GM18907 (cell line): ENCODE results near the gene SPATS2L.

Source experiments
- ATAC-seq: cut with Tn5 transposase; IDR thresholded peaks from one replicate; pipeline ENCODE4 v1.9.1; 2021; ENCODE audit warnings: mild to moderate bottlenecking, moderate library complexity; ENCODE audit not compliant: unreplicated experiment

Gene SPATS2L

GRCh38 chr2:200438251-200438650, 131.8 kb downstream of the SPATS2L start:
- no peak for ATAC-seq

DNA sequence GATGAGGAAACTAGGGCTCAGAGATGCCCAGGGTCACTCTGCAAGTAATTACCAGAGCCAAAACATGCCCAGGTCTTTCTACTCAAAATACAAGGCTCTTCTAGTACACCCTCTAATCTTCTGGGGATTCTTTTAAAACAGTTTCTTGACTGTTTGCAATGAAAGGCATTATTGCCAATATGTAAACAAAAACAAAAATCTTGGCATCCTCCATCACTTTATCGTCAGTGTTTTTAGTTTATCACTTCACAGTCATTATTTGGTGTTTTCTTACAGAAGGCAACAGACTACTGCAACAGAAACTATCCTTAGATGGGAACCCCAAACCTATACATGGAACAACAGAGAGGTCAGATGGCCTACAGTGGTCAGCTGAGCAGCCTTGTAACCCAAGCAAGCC, 132.4 kb downstream of the SPATS2L start:
- ATAC-seq, result no peak

GRCh38 chr2:200439981-200440380, 133.5 kb downstream of the SPATS2L start:
- no peak for ATAC-seq

- ATAC-seq, result no peak
Observed at GRCh38 chr2:200442471-200442870, 136.0 kb downstream of the SPATS2L start.

DNA sequence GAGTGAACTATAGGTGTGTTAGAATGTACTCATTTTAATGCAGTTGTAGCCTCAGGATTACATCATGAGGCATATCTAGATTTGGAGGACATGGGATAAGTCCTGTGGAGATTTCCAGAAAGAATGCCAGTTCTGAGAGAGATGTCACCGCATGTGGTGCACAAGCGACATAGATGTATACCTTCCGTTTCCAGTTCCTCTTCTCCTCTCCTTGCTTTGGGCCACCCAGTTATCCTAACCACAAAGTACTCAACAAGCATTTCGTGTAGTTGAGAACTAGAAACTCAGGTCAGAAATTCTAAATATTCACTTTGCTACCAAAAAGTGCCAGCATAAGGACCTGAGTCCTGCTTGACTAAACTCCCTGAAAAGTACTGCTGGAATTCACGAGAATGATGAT, 136.9 kb downstream of the SPATS2L start:
- ATAC-seq, result no peak

- ATAC-seq, result no peak
Observed at GRCh38 chr2:200443916-200444315, 137.4 kb downstream of the SPATS2L start.

DNA sequence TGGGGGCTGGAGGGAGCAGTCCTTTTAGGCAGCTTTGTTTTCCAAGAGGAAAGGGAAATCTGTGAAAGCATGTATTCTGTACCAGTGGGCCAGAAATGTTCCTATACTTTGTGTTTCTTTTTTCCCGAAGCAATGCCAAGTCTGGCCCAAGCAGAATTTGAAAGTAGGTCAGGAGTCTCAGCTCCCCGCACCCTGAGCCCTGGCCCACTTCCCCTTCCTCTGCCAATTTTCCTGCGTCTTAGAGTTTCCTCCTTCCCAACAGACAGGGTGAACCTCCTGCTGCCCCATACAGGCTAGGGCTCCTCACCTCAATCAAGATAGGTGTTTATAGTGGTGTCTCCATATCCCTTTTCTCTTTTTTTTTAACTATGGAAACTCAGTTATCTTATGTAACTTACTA, 138.0 kb downstream of the SPATS2L start:
- no peak for ATAC-seq

GRCh38 chr2:200445284-200445683, 138.8 kb downstream of the SPATS2L start:
- no peak for ATAC-seq

GRCh38 chr2:200446612-200447011, 140.1 kb downstream of the SPATS2L start:
- ATAC-seq, result no peak

GRCh38 chr2:200447139-200447855, 140.8 kb downstream of the SPATS2L start:
- ATAC-seq, result no peak

GRCh38 chr2:200448455-200448854, 142.0 kb downstream of the SPATS2L start:
- ATAC-seq, result no peak

DNA sequence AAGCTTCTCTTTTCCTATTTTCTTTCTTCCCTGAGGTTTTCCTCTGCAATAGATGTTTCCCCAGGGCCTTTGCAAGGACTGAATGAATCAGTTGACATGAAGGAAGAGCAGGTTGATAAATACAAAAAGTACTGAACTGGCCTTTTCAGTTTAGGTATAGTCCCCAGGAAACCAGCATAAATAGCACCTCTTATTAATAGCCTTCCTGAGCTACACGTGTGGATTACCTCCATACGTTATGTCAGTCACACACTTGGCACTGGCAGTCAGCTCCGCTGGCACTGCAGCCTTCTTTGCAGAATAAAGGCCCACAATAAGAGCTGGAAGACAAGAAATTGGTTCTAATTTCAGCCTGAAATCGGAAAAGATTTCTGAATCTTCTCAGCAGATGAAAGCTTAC, 142.7 kb downstream of the SPATS2L start:
- no peak for ATAC-seq

GRCh38 chr2:200450288-200450687, 143.8 kb downstream of the SPATS2L start:
- ATAC-seq, result no peak

DNA sequence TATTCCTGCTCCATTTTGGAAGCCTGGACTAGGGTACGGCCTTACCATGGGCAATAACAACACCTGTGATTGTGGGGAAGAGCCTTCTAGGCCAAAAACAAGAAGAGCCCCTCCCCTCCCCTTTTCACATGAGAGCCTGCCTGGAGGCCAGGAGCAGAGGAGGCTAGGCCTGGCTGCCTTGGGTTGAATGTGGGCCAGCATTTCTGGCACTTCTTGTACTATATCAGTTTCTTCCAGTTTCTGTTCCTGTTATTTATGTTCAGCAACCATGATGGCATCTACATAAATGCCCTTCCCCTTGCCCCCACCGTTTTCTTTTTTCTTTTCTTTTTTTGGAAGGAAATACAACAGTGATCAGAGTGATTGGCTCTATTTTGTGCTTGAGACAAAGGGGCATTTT, 145.0 kb downstream of the SPATS2L start:
- ATAC-seq, result peak; percentile 27

- no peak for ATAC-seq
Observed at GRCh38 chr2:200452377-200452776, 145.9 kb downstream of the SPATS2L start.

DNA sequence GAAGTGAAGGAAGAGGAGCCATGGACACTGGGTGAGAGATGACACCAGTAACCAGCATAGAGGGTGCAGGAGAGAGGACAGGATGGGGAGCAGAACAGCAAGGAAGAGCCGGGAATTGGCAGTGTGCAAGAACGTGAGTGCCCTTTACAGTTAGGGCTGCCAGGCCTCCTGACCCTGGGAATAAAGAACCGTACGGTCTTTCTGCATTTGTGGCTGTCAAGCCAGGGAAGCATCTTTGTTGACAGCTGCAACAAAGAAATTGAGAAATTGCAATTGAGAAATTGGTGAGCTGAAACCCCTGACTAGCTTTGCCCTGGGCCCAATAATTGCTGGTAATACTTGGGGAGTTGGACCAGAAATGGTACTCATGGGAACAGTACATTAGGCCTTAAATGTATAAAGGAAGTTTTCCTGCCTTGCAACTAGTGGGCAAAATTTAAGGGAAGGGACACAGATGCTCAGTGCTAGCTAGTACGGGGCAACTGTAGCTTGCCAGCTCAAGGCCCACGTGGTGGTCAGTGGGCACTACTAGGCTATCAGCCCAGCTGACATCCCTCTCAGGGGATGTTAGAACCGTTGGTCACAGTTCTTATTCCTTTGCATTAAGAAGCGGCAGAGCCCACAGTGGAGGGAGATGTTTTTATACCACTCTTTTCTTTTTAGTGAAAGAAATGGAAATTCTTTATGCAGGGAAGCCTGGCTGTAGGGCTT, 146.8 kb downstream of the SPATS2L start:
- no peak for ATAC-seq

- no peak for ATAC-seq
Observed at GRCh38 chr2:200453853-200454534, 147.5 kb downstream of the SPATS2L start.

DNA sequence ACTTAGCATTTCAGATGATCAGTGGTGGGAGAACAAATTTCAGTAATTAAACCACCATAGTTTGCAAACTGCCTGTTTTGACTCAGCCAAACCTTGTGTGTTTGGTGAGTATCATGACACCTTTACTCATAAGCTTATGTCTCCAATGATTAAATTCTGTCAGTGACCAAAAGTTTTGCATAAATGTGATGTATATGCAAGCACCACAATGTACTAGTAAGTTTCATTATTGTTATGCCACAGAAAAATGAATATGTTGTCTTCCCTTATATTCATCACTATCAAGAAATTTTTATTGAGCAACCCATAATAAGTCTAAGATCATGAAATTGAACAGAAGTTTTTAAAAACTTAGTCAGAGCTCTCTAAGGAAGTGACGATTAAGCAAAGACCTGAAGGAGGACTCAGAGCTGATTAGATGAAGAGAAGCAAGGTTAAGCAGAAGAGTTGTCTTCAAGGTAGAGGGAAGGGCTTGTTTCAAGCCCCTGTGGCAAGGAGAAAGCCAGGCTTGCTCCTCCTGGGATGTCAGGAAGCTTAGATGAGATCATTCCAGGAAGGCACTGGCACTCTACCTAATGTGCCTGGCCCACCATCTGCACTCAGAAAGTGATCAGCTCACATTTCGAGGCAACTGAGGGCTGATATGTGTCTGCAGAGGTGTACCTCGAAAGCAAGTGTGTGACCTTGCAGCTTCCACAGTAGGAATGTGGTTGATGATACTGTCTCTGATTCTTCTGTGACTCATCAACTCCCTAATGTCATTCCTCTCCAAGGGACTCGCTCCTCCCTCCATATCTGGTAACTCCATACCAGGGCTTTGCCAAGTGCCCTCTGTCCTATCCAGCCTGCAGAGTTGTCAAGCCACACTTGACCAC, 148.7 kb downstream of the SPATS2L start:
- ATAC-seq, result peak; percentile 73

DNA sequence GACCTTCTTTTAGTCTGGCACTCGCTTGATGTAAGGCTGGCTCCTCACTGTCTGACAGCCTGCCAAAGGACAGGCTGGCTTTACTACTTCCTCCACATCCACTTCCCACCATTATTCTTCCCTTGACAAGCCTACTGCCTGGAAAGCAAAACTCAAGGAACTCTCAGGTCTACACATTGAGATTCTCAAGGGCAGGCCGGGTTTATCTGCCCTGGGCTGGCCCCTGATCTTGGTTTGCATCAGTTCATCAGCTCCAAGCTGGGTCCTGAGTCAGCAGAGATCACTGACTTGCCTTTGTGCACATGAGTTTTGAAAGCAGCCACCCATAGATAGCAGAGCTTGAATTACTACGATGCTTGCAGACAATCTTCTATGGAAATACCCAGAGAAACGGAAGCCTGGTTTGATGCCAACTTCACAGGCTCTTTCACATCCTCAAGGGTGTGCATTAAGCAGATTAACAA, 149.5 kb downstream of the SPATS2L start:
- peak; percentile 76 for ATAC-seq

DNA sequence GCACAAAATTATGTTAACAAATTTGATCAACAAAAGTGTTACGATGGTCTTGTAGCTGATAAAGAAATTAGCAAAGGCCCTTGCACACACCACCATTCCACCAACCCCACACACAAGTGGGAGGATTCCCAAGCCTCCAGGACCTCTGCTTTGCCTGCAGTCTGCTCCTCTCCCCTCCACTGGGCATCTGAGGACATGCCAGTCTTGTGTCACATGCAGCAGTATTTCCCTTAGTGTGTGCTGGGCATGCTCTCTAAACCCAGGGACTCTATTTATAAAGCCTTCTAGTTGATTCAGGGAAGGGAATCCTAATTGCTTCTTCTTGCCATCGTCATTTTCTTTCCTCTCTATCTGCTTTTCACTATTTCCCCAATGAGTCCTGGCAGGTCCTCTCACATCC, 150.1 kb downstream of the SPATS2L start:
- no peak for ATAC-seq

- no peak for ATAC-seq
Observed at GRCh38 chr2:200459101-200459500, 152.6 kb downstream of the SPATS2L start.
